Activated T-cell treated with anti-CD3 and anti-CD28 coated beads, Interleukin-2, amount 50 U/mL, for 24 hours (primary cell): ENCODE data around the gene NDRG2.
"Not testable (repeated sequence)": the region's sequence is repeated elsewhere in the genome, so short reads cannot be mapped to it uniquely, and the experiment has no call there.

Experiments
- DNase-seq: peaks from one replicate; pipeline ENCODE4 v3.0.0-alpha.2; 2020
- H3K27ac Mint-ChIP-seq: 2 replicates; pipeline ENCODE4 v1.8.0; 2020; ENCODE audit warnings: mild to moderate bottlenecking, mixed read lengths
- H3K27me3 Mint-ChIP-seq: 2 replicates; pipeline ENCODE4 v1.8.0; 2020; ENCODE audit warnings: mixed read lengths
- H3K36me3 Mint-ChIP-seq: 2 replicates; pipeline ENCODE4 v1.8.0; 2020; ENCODE audit warnings: low read depth, mixed read lengths
- H3K4me1 Mint-ChIP-seq: 2 replicates; pipeline ENCODE4 v1.8.0; 2020; ENCODE audit warnings: low read depth, mixed read lengths
- H3K4me3 Mint-ChIP-seq: 2 replicates; pipeline ENCODE4 v1.8.0; 2020; ENCODE audit warnings: mild to moderate bottlenecking, moderate library complexity, mixed read lengths
- H3K9me3 Mint-ChIP-seq: 2 replicates; pipeline ENCODE4 v1.8.0; 2020; ENCODE audit warnings: mixed read lengths

The NDRG2 gene

GRCh38 chr14:20989787-20990600, 34.9 kb downstream of the NDRG2 start, which contains the start of gene METTL17:
Gene METTL17, plus strand, starts transcription at chr14:20989980. Its CDS starts 23 bp downstream, at chr14:20990003.
- H3K36me3 Mint-ChIP-seq = peaks cover 49% of the 10 kb centered on the region
- no peaks in the 10 kb centered on the region for H3K9me3 Mint-ChIP-seq
- H3K27ac Mint-ChIP-seq = peak within 1 kb of the TSS; percentile 87
- peak within 1 kb of the TSS; percentile 96 for H3K4me3 Mint-ChIP-seq
- peaks cover 39% of the 10 kb centered on the region for H3K4me1 Mint-ChIP-seq
- no peaks in the 10 kb centered on the region for H3K27me3 Mint-ChIP-seq
- DNase-seq = peak; percentile 89

- peak overlapping the region; percentile 87 for H3K27ac Mint-ChIP-seq
- H3K9me3 Mint-ChIP-seq = no peaks in the 10 kb centered on the region
- H3K4me3 Mint-ChIP-seq = peak overlapping the region; percentile 96
- peaks cover 44% of the 10 kb centered on the region for H3K36me3 Mint-ChIP-seq
- H3K27me3 Mint-ChIP-seq = no peaks in the 10 kb centered on the region
- DNase-seq = no peak
- H3K4me1 Mint-ChIP-seq = peaks cover 37% of the 10 kb centered on the region
These were observed 35.4 kb downstream of the NDRG2 start for GRCh38 chr14:20989471-20989786.

GRCh38 chr14:20988717-20989470, 36.0 kb downstream of the NDRG2 start:
- no peaks in the 10 kb centered on the region for H3K27me3 Mint-ChIP-seq
- no peaks in the 10 kb centered on the region for H3K9me3 Mint-ChIP-seq
- peaks cover 37% of the 10 kb centered on the region for H3K4me1 Mint-ChIP-seq
- H3K27ac Mint-ChIP-seq = peak overlapping the region; percentile 44
- no peak for DNase-seq
- H3K36me3 Mint-ChIP-seq = peaks cover 38% of the 10 kb centered on the region
- H3K4me3 Mint-ChIP-seq = peak overlapping the region; percentile 43

GRCh38 chr14:20986811-20987210, 38.0 kb downstream of the NDRG2 start:
- H3K36me3 Mint-ChIP-seq = peaks cover 17% of the 10 kb centered on the region
- DNase-seq = no peak

GRCh38 chr14:20985650-20986049, 39.2 kb downstream of the NDRG2 start:
- not testable (repeated sequence) for H3K4me3 Mint-ChIP-seq, H3K9me3 Mint-ChIP-seq, H3K27ac Mint-ChIP-seq, DNase-seq, H3K27me3 Mint-ChIP-seq, H3K36me3 Mint-ChIP-seq
- peaks cover 21% of the 10 kb centered on the region for H3K4me1 Mint-ChIP-seq

More at GRCh38 chr14:20986811-20987210, 38.0 kb downstream of the NDRG2 start:
- H3K4me1 Mint-ChIP-seq = peaks cover 30% of the 10 kb centered on the region
- peaks cover 2% of the 10 kb centered on the region for H3K27me3 Mint-ChIP-seq
- H3K27ac Mint-ChIP-seq = no peak overlapping the region
- H3K4me3 Mint-ChIP-seq = no peak overlapping the region
- H3K9me3 Mint-ChIP-seq = no peaks in the 10 kb centered on the region

- Mint-ChIP-seq H3K27me3 (peaks cover 12% of the 10 kb centered on the region), H3K4me1 (peaks cover 4% of the 10 kb centered on the region), H3K9me3 (no peaks in the 10 kb centered on the region), H3K27ac (no peak overlapping the region), H3K36me3 (no peaks in the 10 kb centered on the region), H3K4me3 (no peak overlapping the region)
- DNase-seq = no peak
These were observed 42.1 kb downstream of the NDRG2 start for GRCh38 chr14:20982646-20983369.

- no peaks in the 10 kb centered on the region for H3K9me3 Mint-ChIP-seq
- no peak overlapping the region for H3K4me3 Mint-ChIP-seq
- no peak for DNase-seq
- peaks cover 12% of the 10 kb centered on the region for H3K27me3 Mint-ChIP-seq
- no peak overlapping the region for H3K27ac Mint-ChIP-seq
- no peaks in the 10 kb centered on the region for H3K36me3 Mint-ChIP-seq
- no peaks in the 10 kb centered on the region for H3K4me1 Mint-ChIP-seq
These were observed 44.0 kb downstream of the NDRG2 start for GRCh38 chr14:20980906-20981305.

GRCh38 chr14:20978687-20979086, 46.2 kb downstream of the NDRG2 start:
- no peaks in the 10 kb centered on the region for H3K4me1 Mint-ChIP-seq
- peaks cover 12% of the 10 kb centered on the region for H3K27me3 Mint-ChIP-seq
- no peaks in the 10 kb centered on the region for H3K9me3 Mint-ChIP-seq
- H3K4me3 Mint-ChIP-seq = no peak overlapping the region
- H3K36me3 Mint-ChIP-seq = no peaks in the 10 kb centered on the region
- DNase-seq = no peak
- H3K27ac Mint-ChIP-seq = no peak overlapping the region

- Mint-ChIP-seq H3K27me3 (peaks cover 27% of the 10 kb centered on the region), H3K4me3 (no peak overlapping the region), H3K4me1 (peaks cover 7% of the 10 kb centered on the region), H3K36me3 (no peaks in the 10 kb centered on the region), H3K9me3 (no peaks in the 10 kb centered on the region), H3K27ac (no peak overlapping the region)
- no peak for DNase-seq
These were observed 48.6 kb downstream of the NDRG2 start for GRCh38 chr14:20976291-20976690.

- H3K4me3 Mint-ChIP-seq = no peak overlapping the region
- no peaks in the 10 kb centered on the region for H3K36me3 Mint-ChIP-seq
These were observed 51.4 kb downstream of the NDRG2 start for GRCh38 chr14:20973501-20973900.

GRCh38 chr14:20971705-20972021, 53.2 kb downstream of the NDRG2 start:
- H3K4me3 Mint-ChIP-seq = peak overlapping the region; percentile 84
- DNase-seq = no peak
- H3K27me3 Mint-ChIP-seq = peaks cover 42% of the 10 kb centered on the region
- no peak overlapping the region for H3K27ac Mint-ChIP-seq
- no peaks in the 10 kb centered on the region for H3K9me3 Mint-ChIP-seq
- no peaks in the 10 kb centered on the region for H3K36me3 Mint-ChIP-seq
- H3K4me1 Mint-ChIP-seq = peaks cover 13% of the 10 kb centered on the region

More at GRCh38 chr14:20973501-20973900, 51.4 kb downstream of the NDRG2 start:
- H3K4me1 Mint-ChIP-seq = peaks cover 13% of the 10 kb centered on the region
- H3K27me3 Mint-ChIP-seq = peaks cover 26% of the 10 kb centered on the region
- no peaks in the 10 kb centered on the region for H3K9me3 Mint-ChIP-seq
- no peak overlapping the region for H3K27ac Mint-ChIP-seq
- DNase-seq = no peak

GRCh38 chr14:20970983-20971704, 53.7 kb downstream of the NDRG2 start:
- peak; percentile 89 for DNase-seq
- Mint-ChIP-seq H3K27me3 (peaks cover 44% of the 10 kb centered on the region), H3K9me3 (no peaks in the 10 kb centered on the region)

GRCh38 chr14:20970647-20970982, 54.2 kb downstream of the NDRG2 start:
- peaks cover 47% of the 10 kb centered on the region for H3K27me3 Mint-ChIP-seq
- H3K36me3 Mint-ChIP-seq = no peaks in the 10 kb centered on the region
- no peaks in the 10 kb centered on the region for H3K9me3 Mint-ChIP-seq
- peaks cover 13% of the 10 kb centered on the region for H3K4me1 Mint-ChIP-seq
- DNase-seq = no peak
- no peak overlapping the region for H3K27ac Mint-ChIP-seq
- peak overlapping the region; percentile 84 for H3K4me3 Mint-ChIP-seq

More at GRCh38 chr14:20970983-20971704, 53.7 kb downstream of the NDRG2 start:
- Mint-ChIP-seq H3K4me3 (peak overlapping the region; percentile 84), H3K4me1 (peaks cover 13% of the 10 kb centered on the region), H3K36me3 (no peaks in the 10 kb centered on the region), H3K27ac (peak overlapping the region; percentile 71)

GRCh38 chr14:20969336-20969735, 55.5 kb downstream of the NDRG2 start:
- DNase-seq = no peak
- H3K9me3 Mint-ChIP-seq = no peaks in the 10 kb centered on the region
- peaks cover 54% of the 10 kb centered on the region for H3K27me3 Mint-ChIP-seq
- H3K4me1 Mint-ChIP-seq = peaks cover 13% of the 10 kb centered on the region
- H3K27ac Mint-ChIP-seq = no peak overlapping the region
- no peak overlapping the region for H3K4me3 Mint-ChIP-seq
- no peaks in the 10 kb centered on the region for H3K36me3 Mint-ChIP-seq
